ENCODE results near the gene XYLT1.

XYLT1 gene

GRCh38 chr16:17366299-17366961 lies 104.3 kb downstream of the XYLT1 start:
- Histone ChIP-seq H3K4me3 (ENCODE audit: low read depth, low read length) (no peak overlapping the region), H3K27me3 (ENCODE audit: control insufficient read depth, insufficient read depth, low read length) (no peaks in the 10 kb centered on the region), H3K9ac (ENCODE audit: low read depth, low read length) (no peak overlapping the region), H3K4me1 (ENCODE audit: control insufficient read depth, insufficient read depth, low read length) (no peaks in the 10 kb centered on the region), H3K9me3 (ENCODE audit: control insufficient read depth, insufficient read depth, low read length) (no peaks in the 10 kb centered on the region), H3K36me3 (ENCODE audit: control insufficient read depth, insufficient read depth, low read length) (no peaks in the 10 kb centered on the region)

GRCh38 chr16:17365591-17366298 lies 105.0 kb downstream of the XYLT1 start:
- H3K9me3 ChIP-seq (ENCODE audit: control insufficient read depth, insufficient read depth, low read length), result no peaks in the 10 kb centered on the region
- no peaks in the 10 kb centered on the region for H3K27me3 ChIP-seq (ENCODE audit: control insufficient read depth, insufficient read depth, low read length)
- H3K4me1 ChIP-seq (ENCODE audit: control insufficient read depth, insufficient read depth, low read length), result no peaks in the 10 kb centered on the region
- no peak overlapping the region for H3K9ac ChIP-seq (ENCODE audit: low read depth, low read length)
- H3K36me3 ChIP-seq (ENCODE audit: control insufficient read depth, insufficient read depth, low read length), result no peaks in the 10 kb centered on the region
- no peak overlapping the region for H3K4me3 ChIP-seq (ENCODE audit: low read depth, low read length)

- H3K27me3 ChIP-seq (ENCODE audit: control insufficient read depth, insufficient read depth, low read length), result no peaks in the 10 kb centered on the region
- H3K9ac ChIP-seq (ENCODE audit: low read depth, low read length), result no peak overlapping the region
- no peaks in the 10 kb centered on the region for H3K9me3 ChIP-seq (ENCODE audit: control insufficient read depth, insufficient read depth, low read length)
- H3K4me3 ChIP-seq (ENCODE audit: low read depth, low read length), result no peak overlapping the region
- H3K4me1 ChIP-seq (ENCODE audit: control insufficient read depth, insufficient read depth, low read length), result no peaks in the 10 kb centered on the region
- H3K36me3 ChIP-seq (ENCODE audit: control insufficient read depth, insufficient read depth, low read length), result no peaks in the 10 kb centered on the region
Measured at GRCh38 chr16:17365211-17365541, 105.6 kb downstream of the XYLT1 start.

GRCh38 chr16:17364319-17365210 lies 106.2 kb downstream of the XYLT1 start:
- Histone ChIP-seq H3K27me3 (ENCODE audit: control insufficient read depth, insufficient read depth, low read length) (no peaks in the 10 kb centered on the region), H3K9ac (ENCODE audit: low read depth, low read length) (no peak overlapping the region), H3K9me3 (ENCODE audit: control insufficient read depth, insufficient read depth, low read length) (no peaks in the 10 kb centered on the region), H3K4me1 (ENCODE audit: control insufficient read depth, insufficient read depth, low read length) (no peaks in the 10 kb centered on the region), H3K4me3 (ENCODE audit: low read depth, low read length) (no peak overlapping the region), H3K36me3 (ENCODE audit: control insufficient read depth, insufficient read depth, low read length) (no peaks in the 10 kb centered on the region)

GRCh38 chr16:17362946-17363345 lies 107.8 kb downstream of the XYLT1 start:
- Histone ChIP-seq H3K36me3 (ENCODE audit: control insufficient read depth, insufficient read depth, low read length) (no peaks in the 10 kb centered on the region), H3K27me3 (ENCODE audit: control insufficient read depth, insufficient read depth, low read length) (no peaks in the 10 kb centered on the region), H3K4me1 (ENCODE audit: control insufficient read depth, insufficient read depth, low read length) (peaks cover 4% of the 10 kb centered on the region), H3K4me3 (ENCODE audit: low read depth, low read length) (no peak overlapping the region), H3K9me3 (ENCODE audit: control insufficient read depth, insufficient read depth, low read length) (no peaks in the 10 kb centered on the region), H3K9ac (ENCODE audit: low read depth, low read length) (no peak overlapping the region)

- no peak overlapping the region for H3K4me3 ChIP-seq (ENCODE audit: low read depth, low read length)
- no peak overlapping the region for H3K9ac ChIP-seq (ENCODE audit: low read depth, low read length)
- H3K9me3 ChIP-seq (ENCODE audit: control insufficient read depth, insufficient read depth, low read length), result no peaks in the 10 kb centered on the region
- H3K4me1 ChIP-seq (ENCODE audit: control insufficient read depth, insufficient read depth, low read length), result peaks cover 4% of the 10 kb centered on the region
- H3K27me3 ChIP-seq (ENCODE audit: control insufficient read depth, insufficient read depth, low read length), result no peaks in the 10 kb centered on the region
- no peaks in the 10 kb centered on the region for H3K36me3 ChIP-seq (ENCODE audit: control insufficient read depth, insufficient read depth, low read length)
Measured at GRCh38 chr16:17362183-17362582, 108.6 kb downstream of the XYLT1 start.

GRCh38 chr16:17360693-17361122 lies 110.1 kb downstream of the XYLT1 start:
- Histone ChIP-seq H3K27me3 (ENCODE audit: control insufficient read depth, insufficient read depth, low read length) (no peaks in the 10 kb centered on the region), H3K36me3 (ENCODE audit: control insufficient read depth, insufficient read depth, low read length) (no peaks in the 10 kb centered on the region), H3K4me1 (ENCODE audit: control insufficient read depth, insufficient read depth, low read length) (peaks cover 4% of the 10 kb centered on the region), H3K4me3 (ENCODE audit: low read depth, low read length) (no peak overlapping the region), H3K9me3 (ENCODE audit: control insufficient read depth, insufficient read depth, low read length) (no peaks in the 10 kb centered on the region), H3K9ac (ENCODE audit: low read depth, low read length) (no peak overlapping the region)

GRCh38 chr16:17359788-17360390 lies 110.9 kb downstream of the XYLT1 start:
- Histone ChIP-seq H3K36me3 (ENCODE audit: control insufficient read depth, insufficient read depth, low read length) (no peaks in the 10 kb centered on the region), H3K9ac (ENCODE audit: low read depth, low read length) (no peak overlapping the region), H3K4me3 (ENCODE audit: low read depth, low read length) (no peak overlapping the region), H3K9me3 (ENCODE audit: control insufficient read depth, insufficient read depth, low read length) (no peaks in the 10 kb centered on the region), H3K27me3 (ENCODE audit: control insufficient read depth, insufficient read depth, low read length) (no peaks in the 10 kb centered on the region), H3K4me1 (ENCODE audit: control insufficient read depth, insufficient read depth, low read length) (peaks cover 4% of the 10 kb centered on the region)

- H3K9me3 ChIP-seq (ENCODE audit: control insufficient read depth, insufficient read depth, low read length), result no peaks in the 10 kb centered on the region
- H3K27me3 ChIP-seq (ENCODE audit: control insufficient read depth, insufficient read depth, low read length), result no peaks in the 10 kb centered on the region
- no peaks in the 10 kb centered on the region for H3K36me3 ChIP-seq (ENCODE audit: control insufficient read depth, insufficient read depth, low read length)
- peaks cover 4% of the 10 kb centered on the region for H3K4me1 ChIP-seq (ENCODE audit: control insufficient read depth, insufficient read depth, low read length)
- H3K4me3 ChIP-seq (ENCODE audit: low read depth, low read length), result no peak overlapping the region
- no peak overlapping the region for H3K9ac ChIP-seq (ENCODE audit: low read depth, low read length)
Measured at GRCh38 chr16:17358846-17359245, 111.9 kb downstream of the XYLT1 start.

GRCh38 chr16:17358355-17358754 lies 112.4 kb downstream of the XYLT1 start:
- Histone ChIP-seq H3K9ac (ENCODE audit: low read depth, low read length) (no peak overlapping the region), H3K9me3 (ENCODE audit: control insufficient read depth, insufficient read depth, low read length) (no peaks in the 10 kb centered on the region), H3K36me3 (ENCODE audit: control insufficient read depth, insufficient read depth, low read length) (no peaks in the 10 kb centered on the region), H3K27me3 (ENCODE audit: control insufficient read depth, insufficient read depth, low read length) (no peaks in the 10 kb centered on the region), H3K4me1 (ENCODE audit: control insufficient read depth, insufficient read depth, low read length) (peaks cover 4% of the 10 kb centered on the region), H3K4me3 (ENCODE audit: low read depth, low read length) (no peak overlapping the region)

- Histone ChIP-seq H3K9me3 (ENCODE audit: control insufficient read depth, insufficient read depth, low read length) (no peaks in the 10 kb centered on the region), H3K4me3 (ENCODE audit: low read depth, low read length) (no peak overlapping the region), H3K9ac (ENCODE audit: low read depth, low read length) (no peak overlapping the region), H3K27me3 (ENCODE audit: control insufficient read depth, insufficient read depth, low read length) (no peaks in the 10 kb centered on the region), H3K4me1 (ENCODE audit: control insufficient read depth, insufficient read depth, low read length) (peaks cover 4% of the 10 kb centered on the region), H3K36me3 (ENCODE audit: control insufficient read depth, insufficient read depth, low read length) (no peaks in the 10 kb centered on the region)
Measured at GRCh38 chr16:17357307-17358062, 113.3 kb downstream of the XYLT1 start.

All from iPS-15b (cell line).